HEK293 (cell line): ENCODE measurements around the gene HLA-DMA.

Experiments used
- ZNF114 ChIP-seq: fragments of 450-650 bp; formaldehyde crosslinking; IDR thresholded peaks from 2 replicates; pipeline ENCODE4 v1.5.0; 2017; ENCODE audit warnings: missing biosample characterization, missing genetic modification characterization
- ZNF121 ChIP-seq: fragments of 450-650 bp; formaldehyde crosslinking; IDR thresholded peaks from 2 replicates; pipeline ENCODE4 v1.5.1; 2016; ENCODE audit warnings: missing biosample characterization, missing genetic modification characterization
- ZNF175 ChIP-seq: fragments of 450-650 bp; formaldehyde crosslinking; IDR thresholded peaks from 2 replicates; pipeline ENCODE4 v1.5.1; 2016; ENCODE audit warnings: missing biosample characterization, missing genetic modification characterization
- ZNF211 ChIP-seq: fragments of 450-650 bp; formaldehyde crosslinking; IDR thresholded peaks from 2 replicates; pipeline ENCODE4 v1.5.1; 2016; ENCODE audit warnings: low read depth, missing biosample characterization, missing genetic modification characterization
- ZNF266 ChIP-seq: fragments of 450-650 bp; formaldehyde crosslinking; IDR thresholded peaks from 2 replicates; pipeline ENCODE4 v1.5.1; 2016; ENCODE audit warnings: missing biosample characterization, missing genetic modification characterization, low read depth
- ZNF335 ChIP-seq: fragments of 450-650 bp; formaldehyde crosslinking; conservative IDR thresholded peaks from 2 replicates; pipeline ENCODE4 v1.5.1; 2016; ENCODE audit warnings: missing biosample characterization, missing genetic modification characterization
- ZNF658 ChIP-seq: fragments of 450-650 bp; formaldehyde crosslinking; IDR thresholded peaks from 2 replicates; pipeline ENCODE4; 2016; ENCODE audit warnings: missing biosample characterization, missing genetic modification characterization
- ZSCAN30 ChIP-seq: fragments of 450-650 bp; IDR thresholded peaks from 2 replicates; pipeline ENCODE4 v1.5.1; 2018; ENCODE audit warnings: missing biosample characterization, mild to moderate bottlenecking, missing genetic modification characterization, moderate library complexity
- TF ChIP-seq, protein P1 (sequence below): fragments of 450-650 bp; formaldehyde crosslinking; IDR thresholded peaks from 2 replicates; pipeline ENCODE4 v1.5.1; 2016; ENCODE audit warnings: missing biosample characterization, missing genetic modification characterization

DNA sequence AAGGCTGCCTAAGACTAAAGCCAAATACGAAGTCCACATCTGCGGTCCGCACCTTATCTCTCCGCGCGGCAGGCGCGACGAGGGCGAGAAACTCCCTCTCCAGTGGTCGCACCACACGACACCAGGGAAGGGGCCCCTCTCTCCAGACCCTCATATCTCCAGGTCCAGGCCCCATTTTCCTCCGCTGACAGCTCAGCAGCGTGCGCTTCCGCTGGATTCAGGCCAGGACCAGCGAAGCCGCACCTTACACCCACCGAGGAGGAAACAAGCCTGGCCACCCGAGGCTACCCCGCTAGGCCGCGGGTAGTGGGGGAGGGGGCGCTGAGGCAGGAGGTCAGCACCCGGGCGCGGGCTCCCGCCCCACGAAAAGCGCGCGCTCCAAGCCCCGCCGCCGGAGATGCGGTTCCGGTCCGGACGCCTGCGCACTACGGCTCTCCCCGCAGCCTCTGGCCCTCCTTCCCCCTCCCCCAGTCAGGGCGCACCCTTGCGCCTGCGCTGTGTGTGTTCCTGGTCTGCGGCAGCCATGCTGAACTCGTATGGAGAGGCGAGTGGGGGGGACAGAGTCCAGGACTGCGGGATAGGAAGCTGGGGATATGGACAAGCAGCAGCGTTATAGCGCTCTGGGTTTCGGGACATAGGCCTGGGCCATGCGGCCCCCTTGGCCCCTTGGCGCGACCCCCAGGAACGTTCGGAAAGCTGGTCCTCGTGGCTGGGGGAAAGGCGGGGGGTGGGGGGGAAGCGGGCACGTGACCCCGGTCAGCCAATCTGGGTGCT lies 15.4 kb upstream of the HLA-DMA start, which contains the start of gene BRD2:
- TF ChIP-seq ZNF121 (no peak; the same call in 1 of the 2 replicates), ZNF658 (tag by site-specific recombination) (no peak), ZNF175 (no peak), ZSCAN30 (tag by site-specific recombination) (peak; percentile 89), ZNF335 (tag by site-specific recombination) (peak; percentile 79), ZNF266 (tag by site-specific recombination) (0 out of 2 replicates have a peak, but pooled peaks have one; percentile 9), ZNF211 (tag by site-specific recombination) (no peak), ZNF114 (tag by site-specific recombination) (no peak)
- TF ChIP-seq, protein P1, sequence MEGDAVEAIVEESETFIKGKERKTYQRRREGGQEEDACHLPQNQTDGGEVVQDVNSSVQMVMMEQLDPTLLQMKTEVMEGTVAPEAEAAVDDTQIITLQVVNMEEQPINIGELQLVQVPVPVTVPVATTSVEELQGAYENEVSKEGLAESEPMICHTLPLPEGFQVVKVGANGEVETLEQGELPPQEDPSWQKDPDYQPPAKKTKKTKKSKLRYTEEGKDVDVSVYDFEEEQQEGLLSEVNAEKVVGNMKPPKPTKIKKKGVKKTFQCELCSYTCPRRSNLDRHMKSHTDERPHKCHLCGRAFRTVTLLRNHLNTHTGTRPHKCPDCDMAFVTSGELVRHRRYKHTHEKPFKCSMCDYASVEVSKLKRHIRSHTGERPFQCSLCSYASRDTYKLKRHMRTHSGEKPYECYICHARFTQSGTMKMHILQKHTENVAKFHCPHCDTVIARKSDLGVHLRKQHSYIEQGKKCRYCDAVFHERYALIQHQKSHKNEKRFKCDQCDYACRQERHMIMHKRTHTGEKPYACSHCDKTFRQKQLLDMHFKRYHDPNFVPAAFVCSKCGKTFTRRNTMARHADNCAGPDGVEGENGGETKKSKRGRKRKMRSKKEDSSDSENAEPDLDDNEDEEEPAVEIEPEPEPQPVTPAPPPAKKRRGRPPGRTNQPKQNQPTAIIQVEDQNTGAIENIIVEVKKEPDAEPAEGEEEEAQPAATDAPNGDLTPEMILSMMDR (tag by site-specific recombination): no peak
